ENCODE measurements around the gene MYO1H.
"Not testable (repeated sequence)": the region's sequence is repeated elsewhere in the genome, so short reads cannot be mapped to it uniquely, and the experiment has no call there.

- TF ChIP-seq CTCF, POLR2A (IDR thresholded peaks at IDR 0.05): not testable (repeated sequence)
These were observed 92.3 kb downstream of the MYO1H start for GRCh38 chr12:109439951-109440350.
